ENCODE measurements around the gene RPS3.

DNA sequence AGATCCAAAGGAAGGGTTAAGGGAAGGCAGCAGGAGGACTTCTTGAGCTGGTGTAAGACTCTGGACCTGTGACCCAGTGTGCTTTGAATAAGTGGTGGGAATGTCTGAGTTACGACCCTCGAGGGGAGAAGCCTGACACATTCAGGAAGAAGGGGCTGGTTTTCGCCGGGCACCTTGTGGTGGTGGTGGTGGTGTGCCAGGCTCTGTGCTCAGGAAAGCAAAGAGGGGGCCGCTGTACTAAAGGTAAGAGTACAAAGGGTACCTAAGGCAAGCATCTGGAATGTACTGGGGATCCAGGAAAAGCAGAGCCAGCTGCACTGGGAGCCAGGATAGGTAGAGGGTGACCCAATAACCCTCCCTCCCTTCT, 27.4 kb downstream of the RPS3 start:
- TF ChIP-seq ZNF114 (tag by site-specific recombination; IDR thresholded peaks at IDR 0.05) (no peak), PBX3 (CRISPR knock-in tag; IDR thresholded peaks at IDR 0.05) (no peak), ZNF768 (tag by site-specific recombination; IDR thresholded peaks at IDR 0.05) (no peak), CTCF (tag by site-specific recombination; IDR thresholded peaks at IDR 0.05) (no peak), ZNF274 (IDR thresholded peaks at IDR 0.05; ENCODE audit: low read length) (no peak), ZNF274 (tag by site-specific recombination; IDR thresholded peaks at IDR 0.05; ENCODE audit: borderline replicate concordance) (no peak), ZNF121 (tag by site-specific recombination; IDR thresholded peaks at IDR 0.05) (no peak), ZNF239 (tag by site-specific recombination; IDR thresholded peaks at IDR 0.05) (no peak), ZNF501 (tag by site-specific recombination; IDR thresholded peaks at IDR 0.05) (no peak), ZNF155 (tag by site-specific recombination; IDR thresholded peaks at IDR 0.05) (no peak), RBAK (tag by site-specific recombination; IDR thresholded peaks at IDR 0.05) (no peak), ZNF624 (tag by site-specific recombination; IDR thresholded peaks at IDR 0.05) (no peak), YY1 (tag by site-specific recombination; IDR thresholded peaks at IDR 0.05) (no peak)
- TF ChIP-seq, protein P1, sequence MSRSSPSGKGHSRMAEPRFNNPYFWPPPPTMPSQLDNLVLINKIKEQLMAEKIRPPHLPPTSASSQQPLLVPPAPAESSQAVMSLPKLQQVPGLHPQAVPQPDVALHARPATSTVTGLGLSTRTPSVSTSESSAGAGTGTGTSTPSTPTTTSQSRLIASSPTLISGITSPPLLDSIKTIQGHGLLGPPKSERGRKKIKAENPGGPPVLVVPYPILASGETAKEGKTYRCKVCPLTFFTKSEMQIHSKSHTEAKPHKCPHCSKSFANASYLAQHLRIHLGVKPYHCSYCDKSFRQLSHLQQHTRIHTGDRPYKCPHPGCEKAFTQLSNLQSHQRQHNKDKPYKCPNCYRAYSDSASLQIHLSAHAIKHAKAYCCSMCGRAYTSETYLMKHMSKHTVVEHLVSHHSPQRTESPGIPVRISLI (tag by site-specific recombination; IDR thresholded peaks at IDR 0.05) = no peak
- TF ChIP-seq, protein P2, sequence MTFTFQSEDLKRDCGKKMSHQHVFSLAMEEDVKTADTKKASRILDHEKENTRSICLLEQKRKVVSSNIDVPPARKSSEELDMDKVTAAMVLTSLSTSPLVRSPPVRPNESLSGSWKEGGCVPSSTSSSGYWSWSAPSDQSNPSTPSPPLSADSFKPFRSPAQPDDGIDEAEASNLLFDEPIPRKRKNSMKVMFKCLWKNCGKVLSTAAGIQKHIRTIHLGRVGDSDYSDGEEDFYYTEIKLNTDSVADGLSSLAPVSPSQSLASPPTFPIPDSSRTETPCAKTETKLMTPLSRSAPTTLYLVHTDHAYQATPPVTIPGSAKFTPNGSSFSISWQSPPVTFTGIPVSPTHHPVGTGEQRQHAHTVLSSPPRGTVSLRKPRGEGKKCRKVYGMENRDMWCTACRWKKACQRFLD (tag by site-specific recombination; IDR thresholded peaks at IDR 0.05) = no peak

All from HEK293 (cell line).